ENCODE data around the gene TMEM266.
A peak's percentile ranks its signal among the peaks of the same experiment; 100 is the strongest.

The TMEM266 gene

DNA sequence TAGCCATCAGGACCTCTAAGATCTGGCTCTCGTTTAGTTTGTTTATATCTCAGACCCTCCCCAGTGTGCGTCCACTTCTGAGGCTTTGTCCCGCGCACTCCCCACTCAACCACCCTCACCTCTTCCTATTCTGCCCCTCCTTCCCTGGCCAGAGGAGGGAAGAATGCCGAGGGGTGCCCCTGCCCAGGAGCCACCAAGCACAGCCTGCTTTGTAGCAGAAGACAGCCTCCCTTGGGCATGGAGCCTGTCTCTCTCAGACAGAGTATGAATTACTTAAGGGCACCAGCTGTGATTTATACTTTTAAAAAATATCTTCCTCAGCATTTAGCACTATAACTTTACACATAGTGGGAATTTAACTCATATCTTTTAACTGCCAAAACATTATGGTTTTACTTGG is 6.0 kb downstream of the TMEM266 start:
- DNase-seq (ENCODE audit: low spot score) = no peak

DNA sequence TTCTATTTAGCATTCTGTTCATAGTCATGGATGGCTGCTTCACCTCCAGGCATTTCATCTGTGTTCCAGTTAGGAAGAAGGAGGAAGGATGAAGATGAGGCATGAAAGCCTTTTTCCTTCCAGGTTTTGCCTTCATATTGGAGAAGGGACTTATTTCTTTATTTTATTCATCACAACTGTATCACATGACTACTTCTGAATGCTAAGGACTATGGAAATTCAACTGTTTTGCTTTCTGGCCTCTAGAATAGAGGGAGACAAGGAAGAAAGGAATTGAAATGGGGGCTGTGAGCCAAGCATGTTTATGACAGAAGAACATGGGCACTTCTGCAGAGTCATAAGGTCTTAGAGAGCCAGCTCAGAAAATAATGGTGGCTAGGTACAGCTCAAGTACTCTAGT is 10.4 kb downstream of the TMEM266 start:
- peak; percentile 10 for DNase-seq (ENCODE audit: low spot score)

DNA sequence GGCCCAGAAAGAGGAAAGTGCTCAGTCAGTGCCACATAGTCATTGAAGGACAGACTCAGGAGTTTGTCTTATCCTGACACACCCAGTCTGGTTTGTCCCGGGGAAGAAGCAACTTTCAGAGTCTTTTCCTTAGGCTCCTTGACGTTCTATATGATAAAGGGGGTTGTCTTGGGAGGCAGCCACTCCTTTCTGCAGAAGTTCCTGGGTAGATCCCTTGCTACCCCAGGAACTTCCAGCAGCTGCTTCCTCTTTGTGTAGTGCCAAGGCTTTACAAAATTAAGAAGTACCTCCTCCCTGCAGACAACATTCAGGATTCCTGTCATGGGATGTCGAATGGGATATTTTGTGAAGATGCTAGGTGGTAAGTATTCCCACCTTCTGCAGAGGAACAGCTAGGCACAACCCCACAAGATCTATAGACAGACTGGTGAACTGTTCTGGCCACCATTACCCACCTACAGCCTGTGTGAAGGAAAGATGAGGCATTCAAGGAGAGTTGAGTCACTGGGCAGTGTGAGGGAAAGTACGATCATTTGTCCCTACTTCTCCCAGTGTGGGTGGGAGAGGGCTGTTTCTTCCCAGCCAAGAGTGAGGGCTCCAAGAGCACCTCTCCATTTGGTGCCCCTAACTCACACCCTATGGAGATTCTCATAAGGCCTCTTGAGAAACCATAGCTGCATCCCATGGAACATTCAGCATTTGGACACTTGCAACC is 11.3 kb downstream of the TMEM266 start:
- no peak for DNase-seq (ENCODE audit: low spot score)

DNA sequence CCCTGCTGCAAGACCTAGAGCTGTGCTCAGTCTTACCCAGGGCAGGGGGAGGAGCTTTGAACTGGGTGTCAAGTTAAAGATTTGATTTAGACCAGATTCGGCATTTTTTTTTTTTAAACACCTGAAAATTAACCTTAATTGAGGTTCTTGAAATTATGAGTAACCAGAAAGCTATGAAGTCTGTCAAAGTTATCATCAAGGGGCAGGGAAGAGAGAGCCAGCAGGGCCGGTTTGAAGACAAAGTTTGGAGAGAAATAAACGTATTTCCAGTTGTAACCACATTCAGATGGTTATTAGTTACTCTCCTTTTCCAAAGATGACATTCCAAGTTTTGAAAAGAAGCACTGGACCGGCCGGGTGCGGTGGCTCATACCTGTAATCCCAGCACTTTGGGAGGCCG is 12.0 kb downstream of the TMEM266 start:
- no peak for DNase-seq (ENCODE audit: low spot score)

DNA sequence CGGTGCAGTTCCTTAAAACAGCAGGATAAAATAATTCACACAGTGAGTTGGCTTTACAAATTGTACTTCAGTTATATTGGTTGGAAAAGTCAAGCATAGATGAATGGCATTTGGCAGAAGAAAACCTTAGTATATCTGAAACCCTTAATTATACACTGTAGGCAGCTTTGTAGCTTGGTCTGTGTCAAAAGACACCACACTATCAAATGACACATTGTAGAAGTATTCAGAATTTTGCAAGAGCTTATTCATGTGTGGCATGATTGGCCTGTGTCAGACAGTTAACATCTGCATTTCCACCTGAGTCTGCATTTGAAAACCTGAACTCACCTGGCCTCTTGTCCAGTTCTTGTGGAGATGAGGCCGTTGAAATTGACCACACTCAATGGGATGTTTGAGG is 13.8 kb downstream of the TMEM266 start:
- peak; percentile 90 for DNase-seq (ENCODE audit: low spot score)

DNA sequence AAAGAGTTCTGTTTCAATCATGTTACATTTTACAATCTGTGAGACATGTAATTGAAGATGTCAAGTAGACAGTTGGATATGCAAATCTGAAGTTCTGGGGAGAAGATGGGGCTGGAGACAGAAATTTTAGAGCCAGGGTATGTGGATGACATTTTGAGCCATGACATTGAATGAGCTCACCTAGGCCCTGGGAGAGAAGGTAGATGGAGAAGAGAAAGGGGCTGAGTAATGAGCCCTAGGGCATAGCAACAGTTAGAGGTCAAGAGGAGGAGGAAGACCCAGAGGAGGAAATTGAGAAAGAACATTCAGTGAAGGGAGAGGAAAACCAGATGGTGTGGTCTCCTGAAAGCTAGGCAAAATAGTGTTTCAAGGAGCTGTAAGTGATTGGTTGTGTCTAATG is 15.3 kb downstream of the TMEM266 start:
- no peak for DNase-seq (ENCODE audit: low spot score)

DNA sequence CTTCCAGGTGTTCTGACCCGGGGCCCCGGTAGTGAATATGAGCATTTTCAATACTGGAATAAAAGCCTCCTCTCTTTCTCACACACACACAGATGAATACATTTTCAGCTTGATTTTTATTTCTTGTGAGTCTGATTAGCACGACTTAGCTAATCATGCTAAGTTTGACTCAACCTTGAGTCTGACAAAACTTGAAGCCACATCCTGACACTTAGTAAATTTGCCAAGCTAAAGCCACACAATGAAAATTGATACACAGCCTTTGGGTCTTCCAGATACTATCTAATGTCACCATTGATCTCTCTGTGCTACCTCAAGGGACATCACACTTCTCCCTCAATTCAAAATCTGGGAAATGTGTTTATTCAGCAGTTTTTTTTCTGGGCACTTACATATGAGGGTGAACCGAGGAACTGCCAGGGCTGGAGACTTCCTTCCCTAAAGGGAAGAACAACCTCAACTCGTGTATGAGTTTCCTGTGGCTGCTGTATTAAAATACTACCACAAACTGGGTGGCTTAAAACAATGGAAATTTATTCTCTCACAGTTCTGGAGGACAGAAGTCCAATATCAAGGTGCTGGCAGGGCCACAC is 18.6 kb downstream of the TMEM266 start:
- DNase-seq (ENCODE audit: low spot score) = no peak

DNA sequence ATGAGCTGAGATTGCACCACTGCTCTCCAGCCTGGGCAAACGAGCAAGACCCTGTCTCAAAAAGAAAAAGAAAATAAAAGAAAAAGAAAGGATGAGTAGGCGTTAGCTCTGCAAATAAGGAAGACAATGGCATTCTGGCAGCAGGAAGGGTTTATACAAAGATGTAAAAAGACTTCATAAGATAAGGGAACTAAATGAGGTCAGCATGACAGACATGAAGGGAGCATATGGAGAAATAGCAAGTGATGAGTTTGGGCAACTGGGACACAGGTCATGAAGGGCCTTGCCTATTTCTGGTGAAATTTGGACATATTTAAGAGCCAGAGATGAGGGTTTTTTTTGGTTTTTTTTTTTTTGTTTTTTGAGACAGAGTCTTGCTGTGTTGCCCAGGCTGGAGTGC is 24.5 kb downstream of the TMEM266 start:
- DNase-seq (ENCODE audit: low spot score) = no peak

DNA sequence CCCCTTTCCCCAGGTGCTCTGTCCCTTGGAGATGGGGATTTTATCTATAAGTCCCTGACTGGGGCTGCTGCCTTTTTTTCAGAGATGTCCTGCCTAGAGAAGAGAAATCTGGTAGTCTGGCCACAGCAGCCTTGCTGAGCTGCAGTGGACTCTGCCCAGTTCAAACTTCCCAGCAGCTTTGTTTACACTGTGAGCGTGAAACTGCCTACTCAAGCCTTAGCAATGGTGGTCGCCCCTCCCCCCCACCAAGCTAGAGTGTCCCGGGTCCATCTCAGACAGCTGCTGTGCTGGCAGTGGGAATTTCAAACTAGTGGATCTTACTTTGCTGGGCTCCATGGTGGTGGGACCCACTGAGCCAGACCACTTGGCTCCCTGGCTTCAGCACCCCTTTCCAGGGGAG is 38.9 kb downstream of the TMEM266 start:
- DNase-seq (ENCODE audit: low spot score) = no peak

DNA sequence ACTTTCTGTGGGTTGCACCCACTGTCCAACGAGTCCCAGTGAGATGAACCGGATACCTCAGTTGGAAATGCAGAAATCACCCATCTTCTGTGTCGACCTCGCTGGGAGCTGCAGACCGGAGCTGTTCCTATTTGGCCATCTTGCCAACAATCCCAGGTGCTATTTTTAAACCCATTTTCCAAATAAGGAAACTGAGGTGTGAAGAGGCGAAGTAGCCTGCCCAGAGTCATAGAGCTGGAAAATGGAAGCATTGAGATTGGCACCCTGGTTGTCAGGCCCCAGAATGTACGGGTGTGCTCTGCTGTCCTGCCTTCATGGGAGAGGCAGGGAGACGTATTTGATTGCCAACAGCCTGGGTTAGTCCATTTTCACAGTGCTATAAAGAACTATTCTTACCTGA is 39.6 kb downstream of the TMEM266 start:
- no peak for DNase-seq (ENCODE audit: low spot score)

DNA sequence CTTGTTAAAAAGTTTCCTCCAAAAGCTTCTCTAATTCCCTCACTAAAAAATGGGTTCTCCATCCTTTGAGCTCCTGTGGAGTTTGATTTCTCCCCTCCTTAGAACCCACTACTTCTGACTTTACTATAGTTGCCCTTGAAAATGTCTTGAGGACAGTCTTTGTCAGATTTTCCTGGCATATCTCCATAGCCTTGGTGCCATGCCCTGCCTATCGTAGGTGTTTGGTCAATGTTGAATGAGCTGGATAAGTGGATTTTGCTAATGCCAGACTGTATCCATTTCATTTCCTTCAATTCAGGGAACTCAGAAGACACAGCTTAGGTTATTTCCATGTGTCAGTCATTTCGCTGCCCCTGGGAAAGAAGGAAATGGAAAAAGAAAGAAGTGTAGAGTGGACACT is 40.6 kb downstream of the TMEM266 start:
- DNase-seq (ENCODE audit: low spot score) = no peak

DNA sequence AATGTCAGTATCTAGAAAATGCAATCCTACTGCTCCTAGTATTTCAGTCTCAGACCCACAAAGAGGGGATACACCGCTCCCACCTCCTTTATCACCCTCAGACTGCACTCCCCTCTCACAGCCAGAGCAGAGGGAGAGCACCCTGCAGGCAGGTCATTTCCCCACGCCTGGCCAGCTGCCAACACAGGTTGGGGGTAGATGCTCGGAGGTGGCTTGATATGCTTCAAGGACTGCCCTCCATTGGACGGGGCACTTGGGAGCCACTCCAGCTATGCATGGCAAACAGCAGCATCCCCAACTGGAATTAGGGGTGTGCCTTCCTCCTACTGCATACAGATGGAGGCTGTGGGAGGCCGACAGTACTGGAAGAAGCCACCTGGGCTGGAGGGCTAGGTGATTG is 41.9 kb downstream of the TMEM266 start:
- no peak for DNase-seq (ENCODE audit: low spot score)

DNA sequence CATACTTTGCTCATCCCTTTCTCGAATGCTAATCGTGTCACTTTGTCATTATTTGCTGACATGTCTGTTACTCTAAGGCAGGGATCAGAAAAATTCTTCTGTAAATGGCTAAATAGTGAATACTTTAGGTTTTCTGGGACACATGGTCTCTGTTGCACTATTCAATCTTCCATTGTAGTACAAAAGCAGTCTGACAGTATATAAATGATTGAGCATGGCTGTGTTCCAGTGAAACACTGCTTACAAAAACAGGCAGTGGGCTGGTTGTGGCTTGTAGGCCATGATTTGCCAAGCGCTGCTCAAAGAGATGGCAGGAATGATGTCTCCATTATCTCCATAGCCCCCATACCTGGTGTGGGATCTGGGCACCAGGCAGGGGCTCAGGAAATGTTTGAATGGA is 45.6 kb downstream of the TMEM266 start:
- no peak for DNase-seq (ENCODE audit: low spot score)

DNA sequence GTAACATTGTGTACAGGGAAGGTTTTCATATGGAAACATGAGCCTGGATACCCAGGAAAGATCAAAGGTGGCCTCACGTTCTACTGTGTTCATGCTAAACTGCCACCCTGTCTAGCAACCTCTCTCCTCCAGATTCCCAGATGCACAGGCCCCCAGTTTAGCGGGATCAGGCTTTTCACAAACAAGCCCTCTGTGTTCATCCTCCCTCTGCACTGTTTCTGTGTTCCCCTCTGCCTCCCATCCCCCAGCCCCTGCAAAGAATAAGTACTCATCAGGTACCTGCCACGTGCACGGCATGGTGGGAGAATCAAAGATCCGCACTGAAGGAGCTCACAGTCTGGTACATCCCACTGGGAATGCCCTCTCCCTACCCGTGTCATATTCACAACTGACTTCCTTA is 46.1 kb downstream of the TMEM266 start:
- no peak for DNase-seq (ENCODE audit: low spot score)

DNA sequence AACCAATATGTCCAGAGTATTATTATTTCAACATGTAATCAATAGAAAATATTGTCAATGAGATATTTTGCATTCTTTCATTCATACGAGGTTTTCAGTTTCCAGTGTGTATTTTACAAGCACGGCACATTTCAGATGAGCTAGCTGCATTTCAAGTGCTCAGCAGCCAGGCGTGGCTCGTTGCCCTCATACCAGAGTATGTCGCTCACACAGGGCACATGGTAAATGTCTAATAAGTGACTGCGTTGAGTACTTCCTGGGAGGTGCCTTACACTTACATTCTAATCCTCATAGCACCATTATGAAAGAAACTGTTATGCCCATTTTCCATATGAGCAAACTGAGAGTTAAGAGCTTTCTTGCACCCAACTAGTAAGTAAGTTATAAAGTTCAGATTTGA is 47.4 kb downstream of the TMEM266 start:
- peak; percentile 74 for DNase-seq (ENCODE audit: low spot score)

DNA sequence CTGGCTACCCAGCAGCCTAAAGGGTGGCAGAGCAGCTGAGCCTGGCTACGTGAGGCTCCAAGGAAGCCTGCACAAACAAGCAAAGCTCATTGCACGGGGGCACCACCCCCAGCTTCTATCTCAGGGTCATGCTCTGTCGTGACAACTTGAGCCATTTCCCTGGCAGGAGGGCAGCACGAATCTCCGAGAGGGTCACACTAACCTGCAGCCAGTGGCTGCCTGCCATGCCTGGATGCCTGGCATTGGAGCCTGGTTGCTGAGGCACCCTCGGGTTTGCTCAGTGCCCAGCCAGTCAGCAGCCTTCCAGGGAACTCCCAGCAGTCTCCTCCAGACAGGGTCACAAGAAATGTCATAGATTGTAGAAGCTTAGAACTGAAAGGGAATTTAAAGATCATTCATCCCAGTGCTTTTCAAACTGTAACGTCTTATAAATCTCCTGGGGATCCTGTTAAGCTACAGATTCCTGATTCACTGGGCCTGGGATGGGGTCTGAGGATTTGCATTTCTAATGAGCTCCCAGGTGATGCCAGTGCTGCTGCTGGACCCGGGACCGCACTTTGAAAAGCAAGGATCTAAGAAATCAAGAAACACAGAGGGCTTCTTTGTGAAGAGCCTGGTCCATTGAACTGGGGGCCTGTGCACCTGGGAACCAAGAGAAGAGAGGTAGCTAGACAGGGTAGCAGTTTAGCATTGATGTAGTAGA is 48.4 kb downstream of the TMEM266 start:
- DNase-seq (ENCODE audit: low spot score) = peak; percentile 36

DNA sequence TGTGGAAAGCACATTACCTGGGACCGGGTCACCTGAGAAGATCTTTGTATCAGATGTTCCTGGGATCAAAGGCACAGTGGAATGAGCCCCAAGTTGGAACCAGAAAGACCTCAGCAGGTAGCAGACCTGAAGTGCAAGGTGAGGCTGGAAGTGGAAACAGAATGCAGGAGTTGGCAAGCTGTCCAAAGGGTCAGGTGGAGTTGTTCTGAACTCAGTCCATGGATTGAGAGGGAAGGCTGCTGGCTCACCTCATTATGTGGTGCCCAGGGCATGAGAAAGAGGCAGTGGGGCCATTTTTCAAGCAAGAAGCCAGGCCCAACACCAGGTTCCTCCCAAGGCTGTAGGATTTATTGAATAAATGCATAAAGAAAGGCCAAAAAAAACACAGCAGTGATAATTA is 49.3 kb downstream of the TMEM266 start:
- no peak for DNase-seq (ENCODE audit: low spot score)

DNA sequence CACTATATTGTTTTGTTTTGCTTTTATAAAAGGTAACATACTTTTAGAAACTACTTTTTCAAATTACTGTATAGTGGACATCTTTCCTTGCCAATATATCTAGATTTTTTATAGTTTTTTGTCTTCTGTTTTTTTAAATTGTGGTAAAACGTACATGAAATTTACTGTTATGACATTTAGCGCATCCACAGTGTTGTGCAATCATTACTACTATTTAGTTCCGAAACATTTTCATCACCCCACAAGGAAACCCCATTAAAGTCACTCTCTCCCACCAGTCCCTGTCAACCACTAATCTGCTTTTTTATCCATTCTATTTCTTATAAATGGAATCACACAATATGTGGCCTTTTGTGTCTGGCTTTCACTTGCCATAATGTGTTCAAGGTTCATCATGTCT is 54.8 kb downstream of the TMEM266 start:
- no peak for DNase-seq (ENCODE audit: low spot score)

DNA sequence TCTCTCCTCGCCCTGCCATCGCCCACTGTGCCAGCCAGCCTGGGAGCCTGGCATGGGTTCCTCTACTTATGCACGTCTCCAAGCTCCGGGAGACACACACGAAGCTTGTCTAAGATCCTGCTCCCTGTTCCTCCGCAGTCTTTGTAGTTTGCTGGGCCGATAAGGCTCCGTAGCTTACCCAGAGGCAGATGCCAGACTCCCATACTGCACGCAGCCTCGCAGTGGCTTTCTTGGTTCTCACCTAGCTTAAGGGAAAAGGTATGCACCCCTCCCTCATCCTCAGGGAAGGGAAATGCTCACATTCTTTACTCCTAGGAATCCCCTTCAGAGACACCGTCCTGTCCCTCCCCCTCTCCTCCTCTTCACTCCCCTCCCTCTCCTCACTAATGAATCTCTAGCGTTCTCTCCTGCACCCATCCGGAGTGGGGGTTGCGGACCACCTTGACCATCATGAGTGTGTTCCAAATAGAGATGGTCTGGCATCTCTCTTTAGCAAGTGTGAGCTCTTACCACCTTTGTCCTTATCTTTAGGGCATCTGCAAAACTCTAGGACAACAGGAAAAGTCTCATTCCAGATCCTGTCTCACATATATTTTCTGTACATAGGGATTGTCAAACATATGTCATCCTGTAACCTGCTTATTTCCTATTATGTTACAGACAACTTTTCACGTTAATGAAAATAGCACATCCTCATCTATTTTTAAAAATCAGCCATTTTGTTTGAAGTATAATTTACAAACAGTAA is 56.5 kb downstream of the TMEM266 start:
- DNase-seq (ENCODE audit: low spot score) = no peak

DNA sequence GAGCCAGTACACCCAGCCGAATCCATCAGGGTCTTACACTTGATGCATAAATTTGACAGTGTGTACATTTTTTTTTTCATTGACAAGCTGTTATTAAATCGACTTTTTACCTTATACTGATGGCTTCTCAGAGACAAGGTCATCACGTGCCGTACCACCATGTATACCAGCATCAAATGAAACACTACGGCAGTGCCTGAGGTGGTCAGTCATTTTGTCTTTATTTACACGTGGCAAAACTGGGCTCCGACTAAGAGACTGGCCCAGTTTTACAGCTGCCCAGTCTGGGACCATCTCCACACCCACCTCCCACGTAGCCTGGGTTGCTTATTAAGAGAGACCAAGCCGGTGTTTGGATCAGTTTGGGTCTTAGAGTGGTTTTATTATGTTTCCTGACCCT is 57.4 kb downstream of the TMEM266 start:
- no peak for DNase-seq (ENCODE audit: low spot score)

DNA sequence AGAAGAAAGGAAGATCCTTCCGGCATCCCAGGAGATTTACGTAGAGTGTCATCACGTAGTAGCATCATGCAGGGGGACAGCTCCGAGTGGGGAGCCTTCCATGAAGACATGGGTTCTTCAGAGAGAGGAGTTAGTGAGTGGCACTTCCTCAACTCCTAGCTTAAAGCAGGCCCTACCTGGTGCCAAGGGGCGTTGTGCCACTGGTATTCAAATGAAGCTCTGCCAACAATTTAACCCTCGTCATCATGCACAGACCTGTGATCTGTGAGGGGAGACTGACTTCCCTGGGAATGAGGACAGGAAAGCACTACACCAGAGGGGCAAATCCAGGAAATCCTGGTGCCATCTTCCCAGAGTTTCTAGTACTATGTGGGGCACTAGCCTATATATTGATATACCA is 59.0 kb downstream of the TMEM266 start:
- no peak for DNase-seq (ENCODE audit: low spot score)

DNA sequence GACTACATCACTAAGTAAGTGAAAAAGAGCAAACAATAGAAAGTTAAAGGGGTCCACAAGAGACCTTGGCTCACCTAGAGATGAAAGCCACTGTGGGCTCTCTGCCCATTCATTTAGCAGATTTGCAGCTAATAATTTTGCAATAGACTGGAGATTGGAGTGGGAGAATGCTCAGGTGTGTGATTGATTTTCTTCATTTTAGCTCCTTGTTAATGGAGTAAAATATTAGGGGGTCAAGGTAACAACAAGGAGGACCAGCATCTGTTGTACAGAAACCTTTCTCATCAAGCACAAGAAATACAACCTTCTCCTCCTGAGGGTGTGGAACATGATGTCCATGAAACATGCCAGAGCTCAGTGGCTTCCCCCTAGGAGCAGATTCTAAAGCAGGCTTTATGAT is 63.2 kb downstream of the TMEM266 start:
- no peak for DNase-seq (ENCODE audit: low spot score)

DNA sequence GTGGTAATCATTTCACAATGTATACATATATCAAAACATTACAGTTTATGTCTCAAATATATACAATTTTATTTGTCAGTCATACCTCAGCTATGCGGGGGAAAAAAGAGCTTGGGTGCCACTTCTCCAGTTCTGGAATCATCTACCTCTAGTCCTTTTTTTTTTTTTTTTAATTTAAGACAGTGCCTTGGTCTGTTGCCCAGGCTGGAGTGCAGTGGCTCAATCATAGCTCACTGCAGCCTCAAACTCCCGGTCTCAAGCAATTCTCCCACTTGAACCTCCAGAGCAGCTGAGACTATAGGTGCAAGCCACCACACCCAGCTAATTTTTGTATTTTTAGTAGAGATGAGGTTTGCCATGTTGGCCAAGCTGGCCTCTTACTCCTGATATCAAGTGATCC is 67.4 kb downstream of the TMEM266 start:
- DNase-seq (ENCODE audit: low spot score) = no peak
